ENCODE results near the gene MLXIP.

GRCh38 chr12:122174155-122174845 is 95.7 kb downstream of the MLXIP start, which contains the start of gene IL31:
- TF ChIP-seq DPF2 (IDR thresholded peaks at IDR 0.05) (no peak), ETV6 (IDR thresholded peaks at IDR 0.05; ENCODE audit: borderline replicate concordance in 1 of 2, low read depth in 2 of 2, low read length in 1 of 2) (no peak), ETV6 (CRISPR knock-in tag; IDR thresholded peaks at IDR 0.05; ENCODE audit: borderline replicate concordance) (no peak), CTCF (IDR thresholded peaks at IDR 0.05 in 2 of 3, conservative IDR thresholded peaks at IDR 0.05 in 1 of 3; ENCODE audit: insufficient read depth in 2 of 3, low read depth in 1 of 3, low read length in 3 of 3) (no peak)

All from K562 (cell line).